DND-41 (cell line): Measurements from ENCODE around the gene MYH14.

Experiments
- ATAC-seq: fragments of 200-7000 bp; cut with Tn5 transposase; 3 replicates; pipeline ENCODE4 v1.9.1; 2021; ENCODE audit warnings: low read depth; ENCODE audit not compliant: insufficient read depth
- DNase-seq: peaks from one replicate; pipeline ENCODE4 v3.0.0-alpha.2; 2020
- H2AFZ ChIP-seq: 2 replicates; pipeline ENCODE4 v1.6.0; 2012; ENCODE audit warnings: low read depth, low read length
- H3K27ac ChIP-seq: 2 replicates; pipeline ENCODE4 v1.5.1; 2012; ENCODE audit warnings: low read length, inconsistent platforms
- H3K27me3 ChIP-seq: fragments of 200-600 bp; sonication (generic); 2 replicates; pipeline ENCODE4 v1.6.0; 2012; ENCODE audit warnings: low read length, mild to moderate bottlenecking, inconsistent platforms; ENCODE audit not compliant: insufficient read depth, poor library complexity
- H3K36me3 ChIP-seq: 2 replicates; pipeline ENCODE4 v1.5.1; 2012; ENCODE audit warnings: low read length, inconsistent platforms; ENCODE audit not compliant: insufficient read depth
- H3K4me1 ChIP-seq: 2 replicates; pipeline ENCODE4 v1.5.1; 2012; ENCODE audit warnings: mild to moderate bottlenecking, low read length; ENCODE audit not compliant: insufficient read depth
- H3K4me2 ChIP-seq: 2 replicates; pipeline ENCODE4 v1.6.0; 2012; ENCODE audit warnings: mild to moderate bottlenecking, moderate library complexity, low read length, inconsistent platforms; ENCODE audit not compliant: insufficient read depth
- H3K4me3 ChIP-seq, 2 experiments: fragments of 200-600 bp in 1 of 2; shearing (Covaris generic) in 1 of 2; 2 replicates each; pipeline ENCODE4 v1.5.1; 2012 to 2016; ENCODE audit warnings: inconsistent platforms in 2 of 2, low read length in 2 of 2, mild to moderate bottlenecking in 2 of 2, low read depth in 1 of 2, moderate library complexity in 1 of 2
- H3K79me2 ChIP-seq: 2 replicates; pipeline ENCODE4 v1.6.0; 2012; ENCODE audit warnings: low read length, inconsistent platforms; ENCODE audit not compliant: insufficient read depth
- H3K9ac ChIP-seq: 2 replicates; pipeline ENCODE4 v1.6.0; 2012; ENCODE audit warnings: low read depth, mild to moderate bottlenecking, inconsistent platforms, low read length, moderate library complexity
- H3K9me3 ChIP-seq: 2 replicates; pipeline ENCODE4 v1.5.1; 2012; ENCODE audit warnings: low read length, moderate library complexity, mild to moderate bottlenecking, inconsistent platforms; ENCODE audit not compliant: insufficient read depth, severe bottlenecking
- H4K20me1 ChIP-seq: 2 replicates; pipeline ENCODE4 v1.6.0; 2012; ENCODE audit warnings: low read length; ENCODE audit not compliant: insufficient read depth
- EZH2 ChIP-seq: IDR thresholded peaks from 3 replicates; pipeline ENCODE4 v1.6.1; 2012; ENCODE audit warnings: borderline replicate concordance, low read depth, mild to moderate bottlenecking, moderate library complexity, low read length, inconsistent platforms; ENCODE audit not compliant: severe bottlenecking
- TF ChIP-seq, protein P1 (sequence below): IDR thresholded peaks from 2 replicates; pipeline ENCODE4 v1.5.1; 2012; ENCODE audit warnings: borderline replicate concordance, low read length, moderate library complexity, mild to moderate bottlenecking; ENCODE audit not compliant: poor library complexity, severe bottlenecking; ENCODE audit errors: extremely low read depth

Gene MYH14

DNA sequence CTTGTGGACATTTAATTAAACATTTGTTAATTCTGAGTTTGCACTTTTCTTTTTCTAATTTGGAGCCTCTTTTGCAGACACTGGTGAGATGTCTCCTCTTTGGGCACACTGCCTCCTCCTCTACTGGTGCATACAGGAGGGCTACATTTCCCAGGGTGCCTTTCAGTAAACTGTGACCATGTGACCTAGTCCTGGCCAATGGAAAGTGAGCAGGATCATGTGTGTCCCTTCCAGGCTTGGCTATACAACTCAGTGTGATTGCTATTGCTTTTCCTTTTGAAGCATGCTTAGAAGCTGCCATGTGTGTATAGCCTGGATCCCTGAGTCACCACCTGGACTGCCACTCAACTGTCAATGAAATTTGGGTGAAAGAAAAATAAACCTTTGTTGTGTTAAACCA lies 44.8 kb upstream of the MYH14 start:
- no peaks in the 10 kb centered on the region for H3K4me1 ChIP-seq
- H3K9ac ChIP-seq, result no peak overlapping the region
- H4K20me1 ChIP-seq, result no peaks in the 10 kb centered on the region
- DNase-seq, result no peak
- H3K27ac ChIP-seq, result no peak overlapping the region
- no peaks in the 10 kb centered on the region for H3K9me3 ChIP-seq
- H2AFZ ChIP-seq, result no peak overlapping the region
- no peak for TF ChIP-seq EZH2
- TF ChIP-seq, protein P1, sequence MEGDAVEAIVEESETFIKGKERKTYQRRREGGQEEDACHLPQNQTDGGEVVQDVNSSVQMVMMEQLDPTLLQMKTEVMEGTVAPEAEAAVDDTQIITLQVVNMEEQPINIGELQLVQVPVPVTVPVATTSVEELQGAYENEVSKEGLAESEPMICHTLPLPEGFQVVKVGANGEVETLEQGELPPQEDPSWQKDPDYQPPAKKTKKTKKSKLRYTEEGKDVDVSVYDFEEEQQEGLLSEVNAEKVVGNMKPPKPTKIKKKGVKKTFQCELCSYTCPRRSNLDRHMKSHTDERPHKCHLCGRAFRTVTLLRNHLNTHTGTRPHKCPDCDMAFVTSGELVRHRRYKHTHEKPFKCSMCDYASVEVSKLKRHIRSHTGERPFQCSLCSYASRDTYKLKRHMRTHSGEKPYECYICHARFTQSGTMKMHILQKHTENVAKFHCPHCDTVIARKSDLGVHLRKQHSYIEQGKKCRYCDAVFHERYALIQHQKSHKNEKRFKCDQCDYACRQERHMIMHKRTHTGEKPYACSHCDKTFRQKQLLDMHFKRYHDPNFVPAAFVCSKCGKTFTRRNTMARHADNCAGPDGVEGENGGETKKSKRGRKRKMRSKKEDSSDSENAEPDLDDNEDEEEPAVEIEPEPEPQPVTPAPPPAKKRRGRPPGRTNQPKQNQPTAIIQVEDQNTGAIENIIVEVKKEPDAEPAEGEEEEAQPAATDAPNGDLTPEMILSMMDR, result no peak
- H3K27me3 ChIP-seq, result no peaks in the 10 kb centered on the region
- H3K79me2 ChIP-seq, result no peaks in the 10 kb centered on the region
- no peak for ATAC-seq
- no peaks in the 10 kb centered on the region for H3K36me3 ChIP-seq
- no peak overlapping the region for H3K4me2 ChIP-seq
- no peak overlapping the region for H3K4me3 ChIP-seq

GRCh38 chr19:50159078-50159477 lies 44.3 kb upstream of the MYH14 start:
- Histone ChIP-seq H3K4me2 (no peak overlapping the region), H3K27ac (no peak overlapping the region), H2AFZ (no peak overlapping the region), H3K36me3 (no peaks in the 10 kb centered on the region), H3K9me3 (no peaks in the 10 kb centered on the region), H3K4me3 (no peak overlapping the region), H3K79me2 (no peaks in the 10 kb centered on the region), H3K27me3 (no peaks in the 10 kb centered on the region), H3K4me1 (no peaks in the 10 kb centered on the region), H3K9ac (no peak overlapping the region), H4K20me1 (no peaks in the 10 kb centered on the region)
- DNase-seq (no peak), ATAC-seq (no peak)
- TF ChIP-seq, protein P1, result no peak
- no peak for TF ChIP-seq EZH2

DNA sequence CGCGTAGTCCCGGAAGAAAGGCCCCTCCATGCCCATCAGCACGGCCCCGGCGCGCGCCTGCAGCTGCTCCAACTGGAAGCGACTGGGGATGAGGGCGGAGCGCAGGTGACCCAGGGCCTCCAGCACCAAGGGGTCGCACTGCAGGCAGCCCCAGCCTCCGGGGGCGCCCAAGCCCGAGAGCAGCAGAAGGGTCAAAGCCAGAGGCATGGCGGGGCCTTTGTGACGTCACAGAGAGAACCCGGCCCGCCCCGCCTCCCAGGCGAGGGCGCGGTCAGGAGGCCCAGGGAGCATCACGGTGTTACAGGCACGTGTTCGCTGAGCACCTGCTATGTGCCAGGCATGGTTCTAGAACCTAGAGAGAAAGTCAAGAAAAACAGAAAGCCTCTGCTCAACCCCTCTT lies 40.4 kb upstream of the MYH14 start, which contains the start of gene IZUMO2:
Gene IZUMO2 (minus strand): TSS at position 294 of the 400 bp plus-strand sequence. CDS start 87 bp downstream, at position 207.
- H3K79me2 ChIP-seq, result no peaks in the 10 kb centered on the region
- DNase-seq (no peak), ATAC-seq (no peak)
- H3K27me3 ChIP-seq, result no peaks in the 10 kb centered on the region
- no peak within 1 kb of the TSS for H2AFZ ChIP-seq
- TF ChIP-seq, protein P1, result no peak
- TF ChIP-seq EZH2, result no peak
- no peak within 1 kb of the TSS for H3K4me2 ChIP-seq
- H3K27ac ChIP-seq, result no peak within 1 kb of the TSS
- no peaks in the 10 kb centered on the region for H4K20me1 ChIP-seq
- no peak within 1 kb of the TSS for H3K4me3 ChIP-seq
- no peaks in the 10 kb centered on the region for H3K9me3 ChIP-seq
- no peaks in the 10 kb centered on the region for H3K36me3 ChIP-seq
- H3K9ac ChIP-seq, result no peak within 1 kb of the TSS
- no peaks in the 10 kb centered on the region for H3K4me1 ChIP-seq

DNA sequence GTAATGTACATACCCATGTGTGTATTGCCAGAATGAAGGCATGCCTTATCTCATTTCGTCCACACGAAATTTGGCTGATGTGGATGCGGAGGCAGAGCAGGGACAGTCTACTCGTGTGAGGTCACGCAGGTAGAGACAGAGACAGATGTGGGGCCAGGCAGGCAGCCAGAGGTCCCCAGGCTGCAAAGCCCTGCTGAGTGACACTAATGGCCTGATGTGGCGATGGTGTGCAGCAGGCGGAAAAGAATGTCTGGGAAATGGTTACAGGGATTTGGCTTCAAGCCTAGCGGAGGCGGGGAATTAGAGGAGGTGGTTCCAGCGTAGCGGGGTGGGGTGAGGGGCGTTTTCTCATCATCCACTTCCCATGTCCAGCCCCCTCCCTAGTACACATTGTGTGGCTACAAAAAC lies 36.1 kb upstream of the MYH14 start:
- Histone ChIP-seq H3K4me2 (no peak overlapping the region), H2AFZ (no peak overlapping the region), H3K9me3 (no peaks in the 10 kb centered on the region), H3K4me1 (no peaks in the 10 kb centered on the region), H3K4me3 (no peak overlapping the region), H3K27me3 (no peaks in the 10 kb centered on the region), H4K20me1 (no peaks in the 10 kb centered on the region), H3K27ac (no peak overlapping the region), H3K79me2 (no peaks in the 10 kb centered on the region), H3K9ac (no peak overlapping the region), H3K36me3 (no peaks in the 10 kb centered on the region)
- DNase-seq (no peak), ATAC-seq (no peak)
- TF ChIP-seq EZH2, result no peak
- TF ChIP-seq, protein P1, result no peak
